Endothelial cell of umbilical vein (primary cell): ENCODE results near the gene LCE1B.

Experiments used
- CTCF ChIP-seq, 2 donors: IDR thresholded peaks; 1 replicate in 1 of 2; 2 replicates in 1 of 2; pipeline ENCODE4 v1.5.1; 2011; ENCODE audit warnings: low read length in 2 of 2, mild to moderate bottlenecking in 2 of 2, moderate library complexity in 2 of 2, control low read depth in 1 of 2, inconsistent platforms in 1 of 2, low read depth in 1 of 2; ENCODE audit not compliant: insufficient read depth in 1 of 2; ENCODE audit errors: extremely low read depth in 1 of 2
- JUN ChIP-seq: IDR thresholded peaks from 2 replicates; pipeline ENCODE4 v1.6.1; 2011; ENCODE audit warnings: borderline replicate concordance, low read depth; ENCODE audit not compliant: insufficient read length, insufficient read depth
- POLR2A ChIP-seq: IDR thresholded peaks from 2 replicates; pipeline ENCODE4 v1.6.1; 2012; ENCODE audit warnings: low read depth, mild to moderate bottlenecking, control low read depth, low read length
- POLR2AphosphoS5 ChIP-seq: IDR thresholded peaks from 2 replicates; pipeline ENCODE4 v1.6.1; 2012; ENCODE audit warnings: low read depth, mild to moderate bottlenecking, control low read depth, low read length, moderate library complexity; ENCODE audit not compliant: insufficient read depth

- no peak for TF ChIP-seq POLR2AphosphoS5
- TF ChIP-seq CTCF (IDR thresholded peaks at IDR 0.05; ENCODE audit: extremely low read depth in 1 of 2, insufficient read depth in 1 of 2, low read depth in 1 of 2, low read length in 2 of 2), result no peak
- no peak for TF ChIP-seq POLR2A
- no peak for TF ChIP-seq JUN
Observed at GRCh38 chr1:152858062-152858461, 46.3 kb downstream of the LCE1B start.
